Measurements from ENCODE around the gene KLHL29. TPM values are rescaled to one million over a fixed set of nuclear protein-coding genes. Genes with fewer than 3 reads are reported as not detected.
A peak's percentile ranks its signal among the peaks of the same experiment; 100 is the strongest.

Gene KLHL29
- total and polyA plus RNA-seq, 8 donors: 0.91 to 6.6 (median 2.6) TPM

DNA sequence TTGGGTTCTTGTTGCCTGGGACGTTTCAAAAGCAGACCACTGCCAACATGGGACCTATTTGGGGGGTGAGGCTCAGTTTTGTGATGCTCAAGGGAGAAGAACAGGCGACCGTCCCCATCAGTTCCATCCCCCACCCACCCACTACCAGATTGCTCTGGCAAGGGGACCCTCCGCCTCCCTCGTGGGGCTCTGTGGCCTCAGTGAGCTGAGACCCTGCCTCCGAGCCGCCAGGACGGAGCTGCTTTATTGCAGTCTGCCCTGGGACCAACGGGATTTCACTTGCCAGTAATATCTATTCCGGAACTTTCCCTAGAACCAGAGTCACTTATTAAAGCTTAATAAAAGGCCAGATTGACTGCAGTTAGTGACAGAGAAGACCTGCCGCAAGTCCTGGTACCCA is 146.3 kb downstream of the KLHL29 start:
- intact Hi-C loops (cut with DNase I): no loop called here
- Histone ChIP-seq H3K36me3 (no peaks in the 10 kb centered on the region), H3K27me3 (no peaks in the 10 kb centered on the region), H3K27ac (no peak overlapping the region), H3K4me3 (no peak overlapping the region), H3K9me3 (no peaks in the 10 kb centered on the region), H3K4me1 (no peaks in the 10 kb centered on the region)
- no peak for ATAC-seq
- no peak for DNase-seq
- WGBS, 2 donors: 80 to 90% methylated on average over 11 of the region's 11 CpGs
- no peak for FAIRE-seq
- TF ChIP-seq, protein P1, sequence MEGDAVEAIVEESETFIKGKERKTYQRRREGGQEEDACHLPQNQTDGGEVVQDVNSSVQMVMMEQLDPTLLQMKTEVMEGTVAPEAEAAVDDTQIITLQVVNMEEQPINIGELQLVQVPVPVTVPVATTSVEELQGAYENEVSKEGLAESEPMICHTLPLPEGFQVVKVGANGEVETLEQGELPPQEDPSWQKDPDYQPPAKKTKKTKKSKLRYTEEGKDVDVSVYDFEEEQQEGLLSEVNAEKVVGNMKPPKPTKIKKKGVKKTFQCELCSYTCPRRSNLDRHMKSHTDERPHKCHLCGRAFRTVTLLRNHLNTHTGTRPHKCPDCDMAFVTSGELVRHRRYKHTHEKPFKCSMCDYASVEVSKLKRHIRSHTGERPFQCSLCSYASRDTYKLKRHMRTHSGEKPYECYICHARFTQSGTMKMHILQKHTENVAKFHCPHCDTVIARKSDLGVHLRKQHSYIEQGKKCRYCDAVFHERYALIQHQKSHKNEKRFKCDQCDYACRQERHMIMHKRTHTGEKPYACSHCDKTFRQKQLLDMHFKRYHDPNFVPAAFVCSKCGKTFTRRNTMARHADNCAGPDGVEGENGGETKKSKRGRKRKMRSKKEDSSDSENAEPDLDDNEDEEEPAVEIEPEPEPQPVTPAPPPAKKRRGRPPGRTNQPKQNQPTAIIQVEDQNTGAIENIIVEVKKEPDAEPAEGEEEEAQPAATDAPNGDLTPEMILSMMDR (IDR thresholded peaks at IDR 0.05): no peak

DNA sequence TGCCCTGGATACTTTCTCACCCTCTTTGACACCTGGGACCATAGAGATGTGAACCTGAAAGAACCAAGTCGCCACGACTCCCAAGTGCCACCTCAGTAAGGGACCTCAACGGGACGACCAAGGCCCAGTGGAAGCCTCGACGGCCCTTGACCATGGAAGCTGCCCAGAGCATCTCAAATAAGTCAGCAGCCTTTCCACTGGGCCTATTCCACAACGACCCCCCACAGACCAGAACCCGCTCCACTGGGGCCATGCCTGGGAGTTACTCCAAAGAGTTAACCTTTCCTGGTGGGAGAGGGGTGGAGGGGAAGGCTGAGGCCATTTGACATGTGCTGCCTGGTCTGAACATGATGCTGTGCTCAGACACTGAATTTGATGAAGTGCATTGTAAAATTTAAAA is 146.9 kb downstream of the KLHL29 start:
- H3K9me3 ChIP-seq: no peaks in the 10 kb centered on the region
- TF ChIP-seq, protein P1 (IDR thresholded peaks at IDR 0.05): no peak
- FAIRE-seq (no peak), ATAC-seq (peak in 1 of 4 donors; percentile 32), DNase-seq (no peak)
- no peaks in the 10 kb centered on the region for H3K36me3 ChIP-seq
- H3K27me3 ChIP-seq: no peaks in the 10 kb centered on the region
- 66 to 80% methylated on average over 8 of the region's 8 CpGs for WGBS, 2 donors
- intact Hi-C loops (cut with DNase I): no loop called here
- H3K4me1 ChIP-seq: no peaks in the 10 kb centered on the region
- H3K4me3 ChIP-seq: no peak overlapping the region
- no peak overlapping the region for H3K27ac ChIP-seq

DNA sequence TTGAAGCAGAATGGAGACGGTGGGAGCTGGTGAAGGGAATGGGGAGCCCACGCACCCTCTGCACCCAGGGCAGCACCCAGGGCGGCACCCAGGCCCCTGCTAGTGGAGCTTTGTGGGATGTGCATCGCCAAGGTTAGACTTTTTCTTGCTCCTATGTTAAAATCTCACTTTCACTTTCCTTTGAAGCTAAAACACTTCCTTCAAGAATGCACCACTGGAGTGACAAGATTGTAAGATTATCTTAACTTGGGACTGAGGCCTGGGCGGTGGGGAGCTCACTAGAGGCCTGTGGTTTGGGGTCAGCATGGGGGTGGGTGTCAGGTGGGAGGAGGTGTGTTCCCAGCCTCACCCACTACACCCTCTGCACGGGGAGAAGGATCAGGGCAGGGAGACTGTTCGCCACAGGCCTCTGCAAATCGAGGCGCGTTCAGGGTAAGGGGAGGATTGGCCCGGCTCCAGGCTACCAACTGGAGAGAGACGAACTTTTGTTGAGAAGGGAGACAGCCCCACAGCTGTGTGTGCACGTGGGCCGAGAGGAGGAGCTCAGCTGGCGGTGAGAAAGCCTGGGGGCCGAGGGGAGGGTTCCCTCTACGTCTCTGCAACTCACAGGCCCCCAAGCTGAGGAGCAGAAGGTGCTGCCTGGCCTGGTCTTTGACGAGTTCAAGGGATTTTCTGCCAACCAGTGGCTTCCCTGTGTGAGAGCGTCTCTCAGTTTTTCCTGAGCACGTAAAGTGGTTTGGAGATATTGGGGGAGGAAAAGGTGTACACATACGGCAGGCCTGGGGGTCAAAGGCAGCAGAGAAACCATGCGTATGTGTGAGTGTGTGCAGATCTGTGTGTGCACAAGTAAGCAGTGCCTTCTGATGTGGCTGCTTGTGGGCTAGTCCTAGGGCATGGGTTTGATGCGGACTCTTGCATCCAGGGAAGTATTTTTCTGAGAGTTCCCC is 147.7 kb downstream of the KLHL29 start:
- ATAC-seq (peak in 1 of 4 donors; percentile 10), DNase-seq (no peak), FAIRE-seq (no peak)
- no peaks in the 10 kb centered on the region for H3K4me1 ChIP-seq
- intact Hi-C loops (cut with DNase I): no loop called here
- H3K9me3 ChIP-seq: no peaks in the 10 kb centered on the region
- no peak overlapping the region for H3K27ac ChIP-seq
- no peaks in the 10 kb centered on the region for H3K36me3 ChIP-seq
- WGBS, 2 donors: 72 to 74% methylated on average over 23 of the region's 23 CpGs
- no peaks in the 10 kb centered on the region for H3K27me3 ChIP-seq
- no peak overlapping the region for H3K4me3 ChIP-seq
- TF ChIP-seq, protein P1 (IDR thresholded peaks at IDR 0.05): no peak

DNA sequence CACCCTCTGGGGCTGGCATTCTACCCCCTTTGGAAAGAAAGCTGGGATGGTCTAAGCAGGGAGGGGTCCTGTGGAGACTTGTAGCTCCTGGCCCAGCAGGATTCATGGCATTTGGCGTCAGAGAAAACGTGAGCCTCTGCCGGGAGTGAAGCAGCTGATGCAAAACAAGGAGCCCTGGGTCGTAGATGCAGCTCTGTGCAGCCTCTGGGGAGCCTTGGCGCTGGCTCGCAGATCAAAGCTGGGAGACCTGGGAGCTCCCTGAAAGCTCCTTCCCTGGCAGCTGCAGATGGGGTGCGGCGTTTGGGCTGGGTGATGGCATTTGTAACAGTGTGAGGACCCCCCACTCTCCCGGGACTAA is 148.3 kb downstream of the KLHL29 start:
- WGBS, 2 donors: 58 to 78% methylated on average over 9 of the region's 9 CpGs
- Histone ChIP-seq H3K36me3 (no peaks in the 10 kb centered on the region), H3K9me3 (no peaks in the 10 kb centered on the region), H3K4me1 (no peaks in the 10 kb centered on the region), H3K4me3 (no peak overlapping the region), H3K27me3 (no peaks in the 10 kb centered on the region), H3K27ac (no peak overlapping the region)
- FAIRE-seq (no peak), ATAC-seq (no peak), DNase-seq (no peak)
- TF ChIP-seq, protein P1 (IDR thresholded peaks at IDR 0.05): no peak
- intact Hi-C loops (cut with DNase I): no loop called here

DNA sequence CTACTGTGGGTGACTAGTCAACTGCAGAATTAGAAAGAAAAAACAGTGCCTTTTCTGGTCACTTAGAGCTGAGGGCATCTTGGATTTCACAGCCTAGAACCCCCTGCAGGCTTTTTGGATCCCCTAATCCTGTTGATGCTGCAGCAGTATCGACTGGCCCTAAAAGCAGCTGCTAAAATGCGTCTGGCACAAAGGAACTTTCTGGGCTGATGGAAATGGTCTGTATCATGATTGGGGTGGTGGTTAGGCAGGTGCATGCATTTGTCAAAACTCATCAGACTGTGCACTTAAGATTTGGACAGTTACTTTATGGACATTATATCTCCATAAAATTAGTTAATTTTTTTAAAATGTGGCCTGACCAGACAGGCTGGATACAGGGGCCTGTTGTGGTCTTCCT is 149.8 kb downstream of the KLHL29 start:
- Histone ChIP-seq H3K4me1 (no peaks in the 10 kb centered on the region), H3K4me3 (no peak overlapping the region), H3K9me3 (no peaks in the 10 kb centered on the region), H3K27me3 (no peaks in the 10 kb centered on the region), H3K36me3 (no peaks in the 10 kb centered on the region), H3K27ac (no peak overlapping the region)
- ATAC-seq (no peak), DNase-seq (no peak), FAIRE-seq (no peak)
- TF ChIP-seq, protein P1 (IDR thresholded peaks at IDR 0.05): no peak
- 73 to 76% methylated on average over 2 of the region's 2 CpGs for WGBS, 2 donors
- intact Hi-C loops (cut with DNase I): no loop called here

All from pancreas (tissue), 10 donors.